GM20431 (cell line): Measurements from ENCODE around the gene PTPRD.

Experiments used
- in situ Hi-C: fragments of 300-500 bp; cut with MseI, MboI; formaldehyde crosslinking; loops from one replicate; pipeline ENCODE4 v1.15.0; 2020; ENCODE audit warnings: low sequenced_read_pairs; ENCODE audit not compliant: unreplicated experiment

PTPRD gene

GRCh38 chr9:8799615-8800014 lies 1813.2 kb downstream of the PTPRD start:
- in situ Hi-C loops: no loop called here

GRCh38 chr9:8799206-8799605 lies 1813.6 kb downstream of the PTPRD start:
- in situ Hi-C loops: no loop called here

GRCh38 chr9:8784838-8785237 lies 1828.0 kb downstream of the PTPRD start:
- in situ Hi-C loops: no loop called here

GRCh38 chr9:8783941-8784340 lies 1828.9 kb downstream of the PTPRD start:
- in situ Hi-C loops: no loop called here

- in situ Hi-C loops: no loop called here
Measured at GRCh38 chr9:8782237-8782636, 1830.6 kb downstream of the PTPRD start.

GRCh38 chr9:8781458-8781857 lies 1831.3 kb downstream of the PTPRD start:
- in situ Hi-C loops: no loop called here

GRCh38 chr9:8780386-8780785 lies 1832.4 kb downstream of the PTPRD start:
- in situ Hi-C loops: no loop called here

- in situ Hi-C loops: no loop called here
Measured at GRCh38 chr9:8779478-8779877, 1833.3 kb downstream of the PTPRD start.

GRCh38 chr9:8778356-8778755 lies 1834.4 kb downstream of the PTPRD start:
- in situ Hi-C loops: no loop called here

- in situ Hi-C loops: no loop called here
Measured at GRCh38 chr9:8772302-8772701, 1840.5 kb downstream of the PTPRD start.

- in situ Hi-C loops: no loop called here
Measured at GRCh38 chr9:8769153-8769552, 1843.6 kb downstream of the PTPRD start.

- in situ Hi-C loops: no loop called here
Measured at GRCh38 chr9:8766096-8766495, 1846.7 kb downstream of the PTPRD start.

- in situ Hi-C loops: no loop called here
Measured at GRCh38 chr9:8764051-8764450, 1848.8 kb downstream of the PTPRD start.

- in situ Hi-C loops: no loop called here
Measured at GRCh38 chr9:8762479-8763085, 1850.2 kb downstream of the PTPRD start.

GRCh38 chr9:8760000-8760767 lies 1852.6 kb downstream of the PTPRD start:
- in situ Hi-C loops: no loop called here

GRCh38 chr9:8757881-8758280 lies 1854.9 kb downstream of the PTPRD start:
- in situ Hi-C loops: no loop called here

GRCh38 chr9:8754751-8755150 lies 1858.1 kb downstream of the PTPRD start:
- in situ Hi-C loops: no loop called here

- in situ Hi-C loops: no loop called here
Measured at GRCh38 chr9:8751406-8751930, 1861.3 kb downstream of the PTPRD start.

GRCh38 chr9:8750639-8751051 lies 1862.2 kb downstream of the PTPRD start:
- in situ Hi-C loops: no loop called here

- in situ Hi-C loops: no loop called here
Measured at GRCh38 chr9:8745347-8745746, 1867.5 kb downstream of the PTPRD start.

GRCh38 chr9:8738945-8739344 lies 1873.9 kb downstream of the PTPRD start:
- in situ Hi-C loops: no loop called here

GRCh38 chr9:8736805-8737204 lies 1876.0 kb downstream of the PTPRD start:
- in situ Hi-C loops: no loop called here
